Mesendoderm (in vitro differentiated cells): ENCODE results near the gene PARP4.
"Not testable (repeated sequence)": the region's sequence is repeated elsewhere in the genome, so short reads cannot be mapped to it uniquely, and the experiment has no call there.

ENCODE experiments used
- DNase-seq: peaks from one replicate; pipeline ENCODE4 v3.0.0; 2013
- H2AK5ac ChIP-seq: 2 replicates; pipeline ENCODE4 v1.6.1; 2013; ENCODE audit warnings: low read length, inconsistent platforms
- H2BK120ac ChIP-seq: 2 replicates; pipeline ENCODE4 v1.6.1; 2013; ENCODE audit warnings: low read depth, mild to moderate bottlenecking, low read length, moderate library complexity, mixed read lengths
- H2BK15ac ChIP-seq: replicated peaks from 2 replicates; pipeline ENCODE4 v1.6.1; 2013; ENCODE audit warnings: low read depth, mild to moderate bottlenecking, moderate library complexity
- H2BK5ac ChIP-seq: 2 replicates; pipeline ENCODE4 v1.6.1; 2013; ENCODE audit warnings: low read length, inconsistent platforms
- H3K18ac ChIP-seq: 2 replicates; pipeline ENCODE4 v1.6.1; 2013; ENCODE audit warnings: mild to moderate bottlenecking, low read length, mixed read lengths
- H3K23ac ChIP-seq: one replicate; pipeline ENCODE4 v1.6.1; 2013; ENCODE audit warnings: low read length
- H3K27ac ChIP-seq: 2 replicates; pipeline ENCODE4 v1.5.1; 2013; ENCODE audit warnings: low read depth, mild to moderate bottlenecking, inconsistent platforms, low read length, moderate library complexity
- H3K27me3 ChIP-seq: 2 replicates; pipeline ENCODE4 v1.6.1; 2013; ENCODE audit warnings: low read length, control low read depth, mild to moderate bottlenecking, inconsistent platforms; ENCODE audit not compliant: insufficient read depth, poor library complexity
- H3K36me3 ChIP-seq: 2 replicates; pipeline ENCODE4 v1.6.1; 2013; ENCODE audit warnings: low read length, inconsistent platforms; ENCODE audit not compliant: control insufficient read depth, insufficient read depth
- H3K4ac ChIP-seq: one replicate; pipeline ENCODE4 v1.6.1; 2013; ENCODE audit warnings: low read depth, mild to moderate bottlenecking, low read length, moderate library complexity
- H3K4me1 ChIP-seq: 2 replicates; pipeline ENCODE4 v1.6.1; 2013; ENCODE audit warnings: low read depth, low read length, inconsistent platforms; ENCODE audit not compliant: control insufficient read depth
- H3K4me2 ChIP-seq: 2 replicates; pipeline ENCODE4 v1.6.1; 2013; ENCODE audit warnings: low read length
- H3K4me3 ChIP-seq: 2 replicates; pipeline ENCODE4 v1.5.1; 2013; ENCODE audit warnings: mild to moderate bottlenecking, low read length
- H3K56ac ChIP-seq: one replicate; pipeline ENCODE4 v1.6.1; 2013; ENCODE audit warnings: low read length
- H3K79me1 ChIP-seq: 2 replicates; pipeline ENCODE4 v1.6.1; 2013; ENCODE audit warnings: low read length, inconsistent platforms
- H3K79me2 ChIP-seq: 2 replicates; pipeline ENCODE4 v1.6.1; 2013; ENCODE audit warnings: mild to moderate bottlenecking, low read length; ENCODE audit not compliant: control insufficient read depth, insufficient read depth
- H3K9ac ChIP-seq: 2 replicates; pipeline ENCODE4 v1.6.1; 2013; ENCODE audit warnings: low read length, inconsistent platforms
- H4K5ac ChIP-seq: one replicate; pipeline ENCODE4 v1.6.1; 2013; ENCODE audit warnings: low read length
- H4K8ac ChIP-seq: one replicate; pipeline ENCODE4 v1.6.1; 2013; ENCODE audit warnings: low read depth, mild to moderate bottlenecking, control low read depth, low read length, moderate library complexity
- WGBS: extraction: QIAGEN DNeasy Blood & Tissue Kit; methylation state at CpG from one replicate; pipeline ENCODE4 v1.1.7; 2013; ENCODE audit warnings: low lambda C conversion rate, missing lambda C conversion rate; ENCODE audit not compliant: insufficient coverage; ENCODE audit errors: extremely low coverage; 5-methylcytosine and 5-hydroxymethylcytosine counted together

The PARP4 gene

GRCh38 chr13:24503379-24503696 lies 9.2 kb downstream of the PARP4 start:
- no peak for DNase-seq
- H3K56ac ChIP-seq, result no peak overlapping the region
- no peaks in the 10 kb centered on the region for H3K36me3 ChIP-seq
- H3K79me2 ChIP-seq, result no peaks in the 10 kb centered on the region
- H3K27me3 ChIP-seq, result no peaks in the 10 kb centered on the region
- H2BK15ac ChIP-seq, result no peak overlapping the region
- H3K9ac ChIP-seq, result no peak overlapping the region
- H4K5ac ChIP-seq, result no peak overlapping the region
- H4K8ac ChIP-seq, result no peak overlapping the region
- H3K4me1 ChIP-seq, result no peaks in the 10 kb centered on the region
- H2BK120ac ChIP-seq, result no peak overlapping the region
- H3K4ac ChIP-seq, result no peak overlapping the region
- no peak overlapping the region for H3K18ac ChIP-seq
- H3K4me3 ChIP-seq, result no peak overlapping the region
- WGBS, result no CpG with 5 or more reads among the region's 4 CpGs
- no peak overlapping the region for H3K23ac ChIP-seq
- H2BK5ac ChIP-seq, result no peak overlapping the region
- no peak overlapping the region for H2AK5ac ChIP-seq
- no peak overlapping the region for H3K4me2 ChIP-seq
- no peak overlapping the region for H3K27ac ChIP-seq
- peaks cover 4% of the 10 kb centered on the region for H3K79me1 ChIP-seq

GRCh38 chr13:24502533-24503378 lies 9.8 kb downstream of the PARP4 start:
- no peak overlapping the region for H3K4me3 ChIP-seq
- no peak overlapping the region for H2BK120ac ChIP-seq
- no peak overlapping the region for H3K56ac ChIP-seq
- no peak overlapping the region for H3K27ac ChIP-seq
- peak; percentile 58 for DNase-seq
- no peaks in the 10 kb centered on the region for H3K27me3 ChIP-seq
- no peak overlapping the region for H2AK5ac ChIP-seq
- no peak overlapping the region for H2BK5ac ChIP-seq
- H3K4me2 ChIP-seq, result no peak overlapping the region
- H3K9ac ChIP-seq, result no peak overlapping the region
- H3K18ac ChIP-seq, result no peak overlapping the region
- H3K36me3 ChIP-seq, result no peaks in the 10 kb centered on the region
- H4K8ac ChIP-seq, result no peak overlapping the region
- peaks cover 4% of the 10 kb centered on the region for H3K79me1 ChIP-seq
- no peak overlapping the region for H3K23ac ChIP-seq
- WGBS, result no CpG with 5 or more reads among the region's 8 CpGs
- no peaks in the 10 kb centered on the region for H3K4me1 ChIP-seq
- no peak overlapping the region for H2BK15ac ChIP-seq
- H4K5ac ChIP-seq, result no peak overlapping the region
- no peaks in the 10 kb centered on the region for H3K79me2 ChIP-seq
- H3K4ac ChIP-seq, result no peak overlapping the region

GRCh38 chr13:24500977-24501376 lies 11.6 kb downstream of the PARP4 start:
- no peaks in the 10 kb centered on the region for H3K27me3 ChIP-seq
- no peaks in the 10 kb centered on the region for H3K79me2 ChIP-seq
- H3K79me1 ChIP-seq, result peaks cover 2% of the 10 kb centered on the region
- no peaks in the 10 kb centered on the region for H3K4me1 ChIP-seq
- no peak overlapping the region for H3K4me3 ChIP-seq
- no peak overlapping the region for H3K18ac ChIP-seq
- no peak overlapping the region for H4K5ac ChIP-seq
- no peak overlapping the region for H2BK15ac ChIP-seq
- H3K4me2 ChIP-seq, result no peak overlapping the region
- H3K36me3 ChIP-seq, result no peaks in the 10 kb centered on the region
- H3K4ac ChIP-seq, result no peak overlapping the region
- no peak overlapping the region for H2BK5ac ChIP-seq
- H3K56ac ChIP-seq, result no peak overlapping the region
- no peak for DNase-seq
- H3K23ac ChIP-seq, result no peak overlapping the region
- no peak overlapping the region for H2BK120ac ChIP-seq
- H3K27ac ChIP-seq, result no peak overlapping the region
- no CpG with 5 or more reads among the region's 2 CpGs for WGBS
- H2AK5ac ChIP-seq, result no peak overlapping the region
- no peak overlapping the region for H3K9ac ChIP-seq
- no peak overlapping the region for H4K8ac ChIP-seq

- no peak overlapping the region for H2BK120ac ChIP-seq
- no peak for DNase-seq
- no peak overlapping the region for H3K56ac ChIP-seq
- no peak overlapping the region for H2AK5ac ChIP-seq
- H3K4me1 ChIP-seq, result no peaks in the 10 kb centered on the region
- no peak overlapping the region for H3K4me2 ChIP-seq
- no peak overlapping the region for H2BK15ac ChIP-seq
- no peaks in the 10 kb centered on the region for H3K79me1 ChIP-seq
- no peak overlapping the region for H3K27ac ChIP-seq
- H4K5ac ChIP-seq, result no peak overlapping the region
- H2BK5ac ChIP-seq, result no peak overlapping the region
- no CpG with 5 or more reads among the region's 1 CpG for WGBS
- no peaks in the 10 kb centered on the region for H3K27me3 ChIP-seq
- no peaks in the 10 kb centered on the region for H3K79me2 ChIP-seq
- no peak overlapping the region for H3K18ac ChIP-seq
- no peaks in the 10 kb centered on the region for H3K36me3 ChIP-seq
- H3K9ac ChIP-seq, result no peak overlapping the region
- H3K23ac ChIP-seq, result no peak overlapping the region
- H3K4me3 ChIP-seq, result no peak overlapping the region
- no peak overlapping the region for H3K4ac ChIP-seq
- no peak overlapping the region for H4K8ac ChIP-seq
These were observed 14.8 kb downstream of the PARP4 start for GRCh38 chr13:24497742-24498141.

- not testable (repeated sequence) for H2AK5ac ChIP-seq, H3K4me2 ChIP-seq, H3K4me3 ChIP-seq, H3K56ac ChIP-seq, H3K23ac ChIP-seq, H2BK5ac ChIP-seq, H3K4me1 ChIP-seq, H3K4ac ChIP-seq, H4K5ac ChIP-seq, H3K79me2 ChIP-seq, H3K18ac ChIP-seq, H2BK120ac ChIP-seq, H3K27me3 ChIP-seq, H3K79me1 ChIP-seq, H3K27ac ChIP-seq, H2BK15ac ChIP-seq, H3K36me3 ChIP-seq, H3K9ac ChIP-seq, H4K8ac ChIP-seq
- peak; percentile 38 for DNase-seq
- WGBS, result no CpG with 5 or more reads among the region's 2 CpGs
These were observed 16.3 kb downstream of the PARP4 start for GRCh38 chr13:24496295-24496694.
